ENCODE data around the gene TERT.

DNA sequence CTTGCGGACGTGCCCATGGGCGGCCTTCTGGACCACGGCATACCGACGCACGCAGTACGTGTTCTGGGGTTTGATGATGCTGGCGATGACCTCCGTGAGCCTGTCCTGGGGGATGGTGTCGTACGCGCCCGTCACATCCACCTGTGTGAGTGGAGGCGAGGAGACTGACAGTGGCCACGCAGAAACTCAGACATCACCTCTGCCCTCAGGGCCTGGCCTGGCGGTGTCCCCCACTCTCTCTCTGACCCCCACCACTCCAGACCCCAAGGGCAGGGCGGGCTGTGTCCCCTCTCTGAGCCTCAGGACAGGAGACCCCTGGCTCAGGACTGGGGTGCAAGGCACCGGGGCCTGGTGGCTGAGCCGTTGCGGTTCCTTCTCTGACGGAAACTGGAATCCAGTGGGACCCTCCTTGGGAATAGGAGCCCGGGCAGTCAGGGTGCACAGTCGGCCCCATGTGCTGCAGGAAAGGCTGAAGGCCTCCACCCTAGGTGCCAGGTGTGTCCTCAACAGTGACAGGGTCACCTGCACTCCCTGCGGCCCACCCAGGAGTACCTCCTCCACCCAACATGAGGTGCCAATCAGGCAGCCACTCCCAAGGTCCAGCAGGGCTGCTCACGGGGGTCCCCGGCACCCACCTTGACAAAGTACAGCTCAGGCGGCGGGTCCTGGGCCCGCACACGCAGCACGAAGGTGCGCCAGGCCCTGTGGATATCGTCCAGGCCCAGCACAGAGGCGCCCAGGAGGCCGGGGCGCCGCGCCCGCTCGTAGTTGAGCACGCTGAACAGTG, 16.0 kb downstream of the TERT start:
- TF ChIP-seq POLR2AphosphoS5 (IDR thresholded peaks at IDR 0.05; ENCODE audit: low read depth, low read length) = no peak
- TF ChIP-seq POLR2A (IDR thresholded peaks at IDR 0.05; ENCODE audit: low read depth, low read length) = no peak
